ENCODE measurements around the gene OLFML2A.

DNA sequence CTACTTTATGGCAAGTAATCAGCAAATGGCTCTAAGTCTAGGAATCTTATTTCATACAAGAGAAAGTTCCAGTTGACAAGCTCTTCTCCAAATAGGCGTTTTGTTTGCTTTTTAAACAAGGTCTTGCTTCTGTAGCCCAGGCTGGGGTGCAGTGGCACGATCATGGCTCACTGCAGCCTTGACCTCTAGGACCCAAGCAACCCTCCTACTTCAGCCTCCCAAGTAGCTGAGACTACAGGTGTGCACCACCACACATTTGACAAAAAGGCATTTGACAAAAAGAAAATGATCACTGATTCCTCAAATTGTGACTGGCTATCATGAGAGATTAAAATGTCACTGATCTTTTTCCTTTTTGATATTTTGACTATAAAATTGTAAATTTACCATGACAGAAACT lies 37.6 kb upstream of the OLFML2A start:
- TF ChIP-seq CTCF (IDR thresholded peaks at IDR 0.05) (no peak), POLR2AphosphoS5 (IDR thresholded peaks at IDR 0.05) (no peak)

All from esophagus muscularis mucosa (tissue), 3 donors.